Testis (tissue), 3 donors: ENCODE measurements around the gene PTDSS2. TPM values are rescaled to one million over a fixed set of nuclear protein-coding genes. Genes with fewer than 3 reads are reported as not detected.

Experiments used
- DNase-seq: peaks from one replicate; pipeline ENCODE4 v3.0.0-alpha.2; 2019
- H3K27ac ChIP-seq, 2 donors: fragments of 200-600 bp; sonication (generic); one replicate each; pipeline ENCODE4 v1.5.1; 2019
- H3K27me3 ChIP-seq: fragments of 200-600 bp; sonication (generic); one replicate; pipeline ENCODE4 v1.5.1; 2019
- H3K36me3 ChIP-seq: fragments of 200-600 bp; sonication (generic); one replicate; pipeline ENCODE4 v1.5.1; 2017; ENCODE audit warnings: low read depth; ENCODE audit errors: missing control alignments
- H3K4me1 ChIP-seq: fragments of 200-600 bp; sonication (generic); one replicate; pipeline ENCODE4 v1.5.1; 2019
- H3K4me3 ChIP-seq, 2 donors: fragments of 200-600 bp; sonication (generic); one replicate each; pipeline ENCODE4 v1.5.1; 2017 to 2019
- H3K9me3 ChIP-seq: fragments of 200-600 bp; sonication (generic); one replicate; pipeline ENCODE4 v1.5.1; 2017
- CTCF ChIP-seq, 3 experiments: fragments of 450-650 bp in 2 of 3; fragments of 200-600 bp in 1 of 3; sonication (generic) in 1 of 3; IDR thresholded peaks; one replicate each; pipeline ENCODE4 v1.5.1; 2016 to 2019; ENCODE audit warnings: antibody characterized with exemption in 3 of 3, mild to moderate bottlenecking in 2 of 3, moderate library complexity in 1 of 3
- POLR2A ChIP-seq: fragments of 450-650 bp; IDR thresholded peaks from one replicate; pipeline ENCODE4 v1.6.1; 2017; ENCODE audit warnings: antibody characterized with exemption, mild to moderate bottlenecking, moderate library complexity
- WGBS, 2 donors: methylation state at CpG; one replicate each; pipeline ENCODE4 v1.1.5; 2018; 5-methylcytosine and 5-hydroxymethylcytosine counted together
- intact Hi-C: fragments of 100-400 bp; cut with DNase I; formaldehyde crosslinking; loops from one replicate; pipeline ENCODE4 v1.15.1; 2023; ENCODE audit warnings: low total_unique reads
- polyA plus RNA-seq: library from polyadenylated mRNA; stranded (reverse); fragments of 350-450 nt; fragmentation: Illumina TruSeq; extraction: RNeasy Lipid Tissue Mini Kit (QIAGEN cat#74804); gene quantifications from one replicate; pipeline ENCODE4 v1.2.3, GENCODE V29; 2014; ENCODE audit warnings: low read depth, low replicate concordance; ENCODE audit not compliant: insufficient read depth
- total RNA-seq, 2 donors: library from RNA; depleted of rRNA; stranded (reverse); fragments of >200 nt; gene quantifications; one replicate each; pipeline ENCODE4 v1.2.3, GENCODE V29; 2016

PTDSS2 gene
- total and polyA plus RNA-seq, 3 donors from 2014 or later, result 107 to 160 (median 116) TPM

DNA sequence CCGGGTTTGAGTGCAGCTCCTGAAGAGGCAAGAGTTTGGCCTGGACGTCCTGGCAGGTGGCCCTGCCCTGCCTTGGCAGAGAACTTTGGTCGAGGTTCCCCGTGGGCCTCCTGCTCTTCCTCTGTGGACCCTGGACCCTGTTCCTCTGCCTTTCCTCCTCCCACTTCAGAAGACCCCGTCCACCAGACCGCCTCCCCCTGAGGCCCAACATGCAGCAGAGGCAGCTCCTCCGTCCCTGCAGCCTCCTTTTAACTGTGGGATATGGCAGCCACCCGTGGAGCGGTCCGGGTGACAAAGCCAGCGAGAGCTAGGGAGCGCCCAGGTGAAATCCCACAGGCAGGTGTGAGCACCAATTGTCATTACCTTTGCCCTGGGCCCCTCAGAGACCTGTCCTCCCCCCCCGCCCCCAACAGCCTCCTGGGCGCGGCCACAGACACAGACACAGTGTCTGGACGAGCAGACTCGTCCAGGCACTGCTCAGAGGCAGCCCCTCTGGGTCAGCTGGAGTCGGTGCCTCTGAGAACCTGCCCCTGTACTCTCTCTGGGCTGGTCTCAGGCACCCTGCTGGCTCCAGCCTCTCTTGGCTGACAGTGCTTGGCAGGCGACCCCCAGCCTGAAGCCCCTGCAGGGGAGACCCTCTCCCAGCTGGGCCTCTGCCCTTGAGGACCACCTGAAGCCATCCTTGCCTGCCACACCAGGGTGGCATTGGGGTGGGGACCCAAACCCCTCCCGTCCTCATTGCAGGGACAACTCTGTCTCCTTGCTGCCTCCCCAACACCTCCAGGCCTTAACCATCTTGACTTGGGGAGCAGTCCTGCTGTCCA lies 4.1 kb upstream of the PTDSS2 start:
- no peaks in the 10 kb centered on the region for H3K27me3 ChIP-seq
- H3K27ac ChIP-seq, result no peak overlapping the region
- H3K4me3 ChIP-seq, result no peak overlapping the region
- peaks cover 32% of the 10 kb centered on the region for H3K4me1 ChIP-seq
- TF ChIP-seq CTCF (IDR thresholded peaks at IDR 0.05) (no peak), POLR2A (no peak)
- 74 to 77% methylated on average over 14 to 16 of the region's 20 CpGs for WGBS, 2 donors
- no peaks in the 10 kb centered on the region for H3K9me3 ChIP-seq
- DNase-seq, result no peak
- intact Hi-C loops, result no loop called here
- no peaks in the 10 kb centered on the region for H3K36me3 ChIP-seq

DNA sequence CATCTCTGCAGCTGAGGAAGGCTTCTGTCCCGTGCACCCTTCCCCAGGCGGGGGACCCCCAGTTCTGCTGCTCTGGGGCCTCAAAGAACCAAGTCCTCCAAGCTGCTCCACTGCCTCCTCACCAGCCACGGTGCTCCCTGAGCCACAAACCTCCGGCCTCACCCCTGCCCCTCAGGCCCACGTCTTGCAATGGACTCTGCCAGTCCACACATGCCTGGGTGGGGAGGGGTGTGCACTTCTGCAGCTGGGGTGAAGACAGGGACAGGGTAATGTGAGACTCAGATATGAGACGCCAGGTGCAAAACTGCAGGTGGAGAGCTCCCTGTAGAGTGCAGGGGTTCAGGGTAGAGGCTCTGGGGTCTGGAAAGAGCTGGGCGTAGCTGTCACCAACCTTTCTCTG lies 3.2 kb upstream of the PTDSS2 start:
- no peak overlapping the region for H3K27ac ChIP-seq
- 72 to 73% methylated on average over 4 to 7 of the region's 7 CpGs for WGBS, 2 donors
- H3K9me3 ChIP-seq, result no peaks in the 10 kb centered on the region
- intact Hi-C loops, result no loop called here
- TF ChIP-seq CTCF (IDR thresholded peaks at IDR 0.05) (no peak), POLR2A (no peak)
- no peak for DNase-seq
- peaks cover 23% of the 10 kb centered on the region for H3K4me1 ChIP-seq
- no peaks in the 10 kb centered on the region for H3K27me3 ChIP-seq
- no peak overlapping the region for H3K4me3 ChIP-seq
- no peaks in the 10 kb centered on the region for H3K36me3 ChIP-seq

- TF ChIP-seq CTCF (IDR thresholded peaks at IDR 0.05) (peak; percentile 80 to 90 (median 88)), POLR2A (peak; percentile 65)
- Histone ChIP-seq H3K9me3 (no peaks in the 10 kb centered on the region), H3K4me3 (peak overlapping the region; percentile 71 to 80), H3K4me1 (peaks cover 22% of the 10 kb centered on the region), H3K27ac (peak overlapping the region; percentile 97 to 99), H3K36me3 (no peaks in the 10 kb centered on the region), H3K27me3 (no peaks in the 10 kb centered on the region)
- intact Hi-C loops, result no loop called here
- DNase-seq, result peak; percentile 98
- WGBS, 2 donors, result 2% methylated on average over 26 to 50 of the region's 55 CpGs
Measured at GRCh38 chr11:447923-448731, 2.0 kb upstream of the PTDSS2 start.

DNA sequence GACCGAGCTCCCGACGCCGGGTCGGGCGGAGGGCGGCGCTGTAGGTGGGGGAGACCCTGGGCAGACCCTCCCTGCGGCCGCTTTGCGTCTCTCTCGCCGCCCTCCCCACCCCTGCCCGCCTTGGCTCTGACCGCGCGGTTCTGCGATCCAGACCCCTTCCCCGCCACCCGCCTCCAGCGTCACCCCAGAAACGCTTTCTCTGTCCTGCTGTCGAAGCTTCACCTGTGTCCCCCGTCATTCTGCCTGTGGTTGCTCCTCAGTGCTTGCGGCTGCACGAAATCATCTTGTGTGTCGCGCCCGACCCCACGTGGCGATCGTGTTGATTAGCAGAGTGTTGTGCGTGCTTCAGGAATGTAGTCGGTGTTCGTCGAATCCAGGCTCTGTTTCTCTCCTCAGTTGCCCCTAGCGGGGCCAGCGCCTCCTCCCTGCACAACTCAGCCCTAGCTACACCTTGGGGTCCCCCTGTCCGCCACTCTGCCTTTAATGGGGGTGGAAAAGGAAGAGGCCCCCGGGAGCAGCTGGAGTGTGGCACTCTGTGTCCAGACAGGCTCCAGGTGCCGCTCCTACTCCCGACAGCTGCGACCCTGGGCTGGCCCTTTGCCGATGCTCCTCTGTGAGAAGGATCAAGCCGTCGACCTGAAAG lies 851 bp downstream of the PTDSS2 start:
- TF ChIP-seq POLR2A (no peak), CTCF (IDR thresholded peaks at IDR 0.05) (no peak)
- intact Hi-C loops, result no loop called here
- Histone ChIP-seq H3K9me3 (no peaks in the 10 kb centered on the region), H3K27me3 (no peaks in the 10 kb centered on the region), H3K4me3 (peak overlapping the region; percentile 84 to 97), H3K36me3 (no peaks in the 10 kb centered on the region), H3K27ac (peak overlapping the region; percentile 27 to 99), H3K4me1 (peaks cover 20% of the 10 kb centered on the region)
- DNase-seq, result peak; percentile 78
- 0 to 2% methylated on average over 28 to 45 of the region's 46 CpGs for WGBS, 2 donors
